Fibroblast of skin of right biceps (primary cell): ENCODE data around the gene SINHCAF.
"Not testable (repeated sequence)": the region's sequence is repeated elsewhere in the genome, so short reads cannot be mapped to it uniquely, and the experiment has no call there.

Experiments used
- DNase-seq: peaks from one replicate; pipeline ENCODE4 v3.0.0-alpha.2; 2013

The SINHCAF gene

GRCh38 chr12:31325877-31326631 lies at the start of gene SINHCAF:
Gene SINHCAF, minus strand, starts transcription at chr12:31326150. Its CDS starts 27,946 bp downstream, at chr12:31298204.
- DNase-seq: peak; percentile 99

DNA sequence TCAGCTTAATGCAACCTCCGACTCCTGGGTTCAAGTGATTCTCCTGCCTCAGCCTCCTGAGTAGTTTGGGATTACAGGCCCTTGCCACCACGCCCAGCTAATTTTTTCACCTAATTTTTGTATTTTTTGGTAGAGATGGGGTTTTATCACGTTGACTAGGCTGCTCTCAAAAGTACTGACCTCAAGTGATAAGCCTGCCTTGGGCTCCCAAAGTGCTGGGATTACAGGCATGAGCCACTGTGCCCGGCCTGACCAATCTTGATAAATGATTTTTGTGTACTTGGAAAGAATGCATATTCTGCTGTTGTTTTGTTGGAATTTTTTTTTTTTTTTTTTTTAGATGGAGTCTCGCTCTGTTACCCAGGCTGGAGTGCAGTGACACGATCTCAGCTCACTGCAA lies 49.5 kb upstream of the SINHCAF start:
- not testable (repeated sequence) for DNase-seq

- DNase-seq: no peak
These were observed 45.3 kb upstream of the SINHCAF start for GRCh38 chr12:31371256-31371620.

GRCh38 chr12:31370531-31371255 lies 44.7 kb upstream of the SINHCAF start:
- DNase-seq: peak; percentile 9

- peak; percentile 81 for DNase-seq
These were observed 44.0 kb upstream of the SINHCAF start for GRCh38 chr12:31369712-31370521.

- no peak for DNase-seq
These were observed 42.9 kb upstream of the SINHCAF start for GRCh38 chr12:31368666-31369361.

DNA sequence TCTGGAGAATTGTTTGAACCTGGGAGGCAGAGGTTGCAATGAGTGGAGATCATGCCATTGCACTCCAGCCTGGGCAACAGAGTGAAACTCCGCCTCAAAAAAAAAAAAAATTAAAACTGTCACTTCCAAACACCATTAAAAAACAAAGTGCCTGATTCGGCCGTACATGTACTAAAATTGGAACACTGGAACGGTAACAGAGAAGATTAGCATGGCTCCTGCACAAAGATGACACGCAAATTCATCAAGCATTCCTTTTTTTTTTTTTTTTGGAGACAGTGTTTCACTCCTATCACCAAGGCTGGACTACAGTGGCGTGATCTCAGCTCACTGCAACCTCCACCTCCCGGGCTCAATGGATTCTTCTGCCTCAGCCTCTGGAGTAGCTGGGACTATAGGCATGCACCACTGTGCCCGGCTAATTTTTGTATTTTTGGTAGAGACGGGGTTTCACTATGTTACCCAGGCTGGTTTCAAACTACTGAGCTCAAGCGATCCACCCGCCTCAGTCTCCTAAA lies 40.2 kb upstream of the SINHCAF start:
- no peak for DNase-seq

GRCh38 chr12:31363831-31364230 lies 37.9 kb upstream of the SINHCAF start:
- DNase-seq: no peak

DNA sequence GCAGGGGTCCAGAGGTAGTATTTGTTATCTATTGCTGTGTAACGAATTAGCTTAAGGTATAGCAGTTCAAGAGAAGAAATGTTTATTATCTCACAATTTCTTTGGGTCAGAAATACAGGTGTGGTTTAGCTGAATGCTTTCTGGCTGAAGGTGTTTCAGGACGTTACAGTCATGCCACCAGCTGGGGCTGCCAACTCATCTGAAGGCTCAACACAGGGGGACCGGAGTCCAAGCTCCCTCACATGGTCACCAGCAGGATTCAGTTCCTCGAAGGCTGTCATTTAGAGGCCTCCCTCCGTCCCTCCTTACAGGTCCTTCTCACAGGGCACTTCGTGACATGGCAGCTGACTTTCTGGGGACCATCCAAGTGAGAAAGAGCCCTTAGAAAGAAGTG lies 37.5 kb upstream of the SINHCAF start:
- no peak for DNase-seq

GRCh38 chr12:31362759-31363415 lies 36.9 kb upstream of the SINHCAF start:
- DNase-seq: no peak

GRCh38 chr12:31362115-31362758 lies 36.3 kb upstream of the SINHCAF start:
- no peak for DNase-seq

DNA sequence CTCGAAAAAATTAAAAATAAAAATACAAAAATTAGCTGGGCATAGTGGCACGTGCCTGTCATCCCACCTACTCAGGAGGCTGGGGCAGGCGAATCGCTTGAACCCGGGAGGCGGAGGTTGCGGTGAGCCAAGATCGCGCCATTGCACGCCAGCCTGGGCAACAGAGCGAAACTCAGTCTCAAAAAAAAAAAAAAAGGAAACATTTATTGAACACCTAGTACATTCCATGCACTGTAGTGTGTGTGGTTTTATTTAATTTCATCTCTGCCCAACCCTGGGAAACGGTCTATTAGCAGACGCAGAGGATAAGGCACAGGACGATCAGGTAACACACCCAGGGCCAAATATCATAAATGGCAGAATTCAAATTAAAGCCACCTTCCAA lies 35.8 kb upstream of the SINHCAF start:
- DNase-seq: no peak

GRCh38 chr12:31355747-31356107 lies 29.8 kb upstream of the SINHCAF start:
- DNase-seq: no peak

DNA sequence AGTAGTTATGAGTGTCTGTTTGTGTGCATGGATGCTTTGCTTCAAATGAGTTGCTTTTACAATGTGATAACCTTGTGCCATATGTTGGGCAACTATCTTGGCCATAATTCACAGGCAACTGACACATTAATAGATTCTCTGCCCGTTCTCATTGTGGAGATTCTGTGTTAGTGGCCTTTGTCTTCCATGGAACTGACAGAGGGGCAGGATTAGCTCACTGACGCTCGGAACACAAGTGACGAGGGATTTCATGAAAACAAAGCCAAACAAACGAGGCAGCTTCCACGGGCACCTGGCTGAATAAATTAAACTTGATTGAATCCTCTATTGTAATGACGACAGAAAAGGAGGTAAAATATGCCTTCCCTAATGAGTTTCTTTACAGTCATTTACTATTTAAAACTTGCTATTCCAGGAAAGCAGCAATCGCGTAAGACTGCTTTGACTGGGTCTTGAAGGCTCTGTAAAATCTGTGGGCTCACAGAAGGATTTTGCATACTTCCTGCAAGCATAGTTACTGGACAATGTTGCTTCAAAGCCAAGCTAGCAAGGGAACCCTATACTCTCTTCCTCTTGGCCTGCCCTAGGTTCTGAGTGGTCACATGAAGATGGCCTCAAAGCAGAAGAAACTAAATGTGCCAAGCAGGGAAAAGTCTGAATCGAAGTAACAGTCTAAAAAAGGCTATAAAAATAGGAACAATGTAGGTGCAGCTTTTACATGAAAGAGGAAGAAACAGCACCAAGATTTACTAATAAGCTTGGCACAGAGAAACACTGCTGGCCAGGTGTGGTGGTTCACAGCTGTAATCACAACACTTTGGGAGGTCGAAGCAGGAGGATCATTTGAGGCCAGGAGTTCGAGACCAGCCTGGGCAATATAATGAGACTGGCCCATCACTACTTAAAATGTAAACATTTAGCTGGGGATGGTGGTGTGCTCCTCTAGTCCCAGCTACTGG lies 28.1 kb upstream of the SINHCAF start:
- no peak for DNase-seq

DNA sequence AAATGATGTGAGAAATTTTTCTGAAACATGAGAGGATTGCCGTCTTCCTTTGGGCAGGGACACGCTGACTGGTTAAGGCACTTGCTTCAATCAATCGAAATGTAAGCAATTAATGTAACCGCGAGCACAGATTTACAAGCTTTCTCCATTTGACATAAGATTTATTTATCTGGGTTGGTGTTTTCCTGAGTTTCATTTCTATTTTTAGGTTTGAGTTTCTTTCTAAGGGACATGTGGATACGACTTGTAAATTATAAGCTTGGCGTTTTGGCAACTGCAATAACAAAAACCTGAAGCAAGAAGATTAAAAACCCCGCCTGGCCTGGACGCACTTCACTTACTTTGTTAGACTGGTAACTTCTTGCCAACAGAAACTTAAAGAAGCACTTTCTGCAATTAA lies 20.3 kb upstream of the SINHCAF start:
- DNase-seq: no peak

GRCh38 chr12:31343139-31343538 lies 17.2 kb upstream of the SINHCAF start:
- no peak for DNase-seq

GRCh38 chr12:31342286-31342685 lies 16.3 kb upstream of the SINHCAF start:
- DNase-seq: no peak

DNA sequence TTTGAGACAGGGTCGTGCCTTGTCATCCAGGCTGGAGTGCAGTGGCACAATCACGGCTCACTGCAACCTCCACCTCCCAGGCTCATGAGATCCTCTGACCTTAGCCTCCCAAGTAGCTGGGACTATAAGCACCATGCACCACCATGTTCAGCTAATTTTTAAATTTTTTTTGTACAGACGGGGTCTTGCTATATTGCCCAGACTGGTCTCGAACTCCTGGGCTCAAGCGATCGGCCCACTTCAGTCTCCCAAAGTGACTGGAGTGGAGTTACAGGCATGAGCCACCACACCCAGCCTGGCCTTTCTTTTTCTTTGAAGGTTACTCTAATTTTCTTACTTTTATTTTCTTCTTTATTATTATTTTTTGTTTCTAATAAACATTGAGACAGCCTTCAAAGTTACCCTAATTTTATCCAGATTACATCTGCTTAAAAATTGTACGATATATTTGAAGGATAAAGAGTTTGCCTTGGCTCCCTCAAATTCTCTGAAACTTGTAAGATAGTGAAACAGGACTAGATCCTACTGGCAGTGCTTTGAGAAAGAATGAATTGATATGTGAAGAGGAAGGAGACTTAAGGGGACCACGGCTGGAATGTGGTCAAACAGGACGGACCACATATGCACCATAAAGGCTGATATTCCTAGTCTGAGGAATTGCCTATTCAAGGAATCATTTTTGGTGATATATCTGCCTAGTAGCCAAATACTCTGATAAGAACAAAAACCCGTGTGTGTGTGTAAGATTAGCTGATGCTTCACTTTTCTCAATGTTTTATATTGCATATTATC lies 14.1 kb upstream of the SINHCAF start:
- no peak for DNase-seq

DNA sequence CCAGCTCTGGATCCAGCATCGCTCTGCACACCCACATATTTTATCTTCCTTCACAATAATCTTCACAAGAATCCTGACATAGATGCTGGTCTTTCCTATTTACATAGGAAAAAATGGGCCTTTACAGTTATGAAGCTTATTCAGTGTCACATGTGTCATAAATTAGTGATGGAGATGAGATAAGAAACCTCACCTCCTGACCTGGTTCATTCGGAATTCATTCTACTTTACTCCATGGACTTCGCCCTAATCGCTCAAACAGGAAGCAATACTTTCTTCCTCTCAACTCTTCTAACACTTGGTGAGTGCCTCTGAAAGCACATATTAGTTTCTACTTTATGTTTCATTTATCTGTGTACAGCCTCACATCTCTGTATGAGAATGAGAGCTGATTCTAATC lies 12.0 kb upstream of the SINHCAF start:
- DNase-seq: no peak

GRCh38 chr12:31331242-31331641 lies 5.3 kb upstream of the SINHCAF start:
- no peak for DNase-seq
